Activated CD8-positive, alpha-beta memory T cell treated with anti-CD3 and anti-CD28 coated beads, Interleukin-2, amount 50 U/mL, for 24 hours (primary cell): ENCODE data around the gene TBX6.
"Not testable (repeated sequence)": the region's sequence is repeated elsewhere in the genome, so short reads cannot be mapped to it uniquely, and the experiment has no call there.

Source experiments
- DNase-seq: peaks from one replicate; pipeline ENCODE4 v3.0.0-alpha.2; 2020; ENCODE audit errors: extremely low read depth

Gene TBX6

GRCh38 chr16:30091474-30092372, at the start of gene TBX6:
TBX6 (minus strand) TSS chr16:30091924; CDS start chr16:30091193, 731 bp downstream.
- DNase-seq = peak; percentile 76

DNA sequence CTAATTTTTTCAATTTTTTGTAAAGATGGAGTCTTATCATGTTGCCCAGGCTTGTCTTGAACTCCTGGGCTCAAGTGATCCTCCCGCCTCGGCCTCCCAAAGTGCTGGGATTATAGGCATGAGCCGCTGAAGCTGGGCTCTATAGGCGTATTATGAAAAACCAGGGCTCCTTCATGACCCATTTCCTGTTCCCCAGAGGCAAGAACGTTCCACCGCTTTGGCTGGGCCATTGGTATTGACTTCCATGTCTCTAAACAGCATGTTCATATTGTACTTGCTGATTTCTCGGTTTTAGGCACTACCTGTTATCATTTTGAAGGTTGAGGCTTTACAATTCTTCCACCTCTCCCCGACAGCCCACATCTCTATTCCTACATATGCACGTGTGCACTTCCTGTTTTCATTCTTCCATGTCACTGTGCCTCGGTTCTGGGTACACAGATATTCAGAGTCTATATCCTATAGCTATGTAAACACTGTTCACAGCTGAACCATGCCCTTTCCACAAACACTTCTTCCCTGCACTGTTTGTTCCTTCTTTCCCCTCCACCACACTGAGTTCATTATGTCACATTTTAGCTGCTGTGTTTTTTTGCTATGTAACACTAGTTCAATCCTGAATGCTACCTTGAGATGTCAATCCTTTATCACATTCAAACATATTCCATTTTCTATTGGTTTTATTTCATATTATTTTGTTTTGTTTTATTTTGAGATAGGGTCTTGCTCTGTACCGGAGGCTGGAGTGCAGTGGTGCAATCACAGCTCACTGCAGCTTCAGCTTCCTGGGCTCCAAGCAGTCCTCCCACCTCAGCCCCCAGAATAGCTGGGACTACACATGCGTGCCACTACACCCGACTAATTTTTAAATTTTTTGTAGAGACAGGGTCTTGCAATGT, 48.1 kb upstream of the TBX6 start:
- DNase-seq = no peak

DNA sequence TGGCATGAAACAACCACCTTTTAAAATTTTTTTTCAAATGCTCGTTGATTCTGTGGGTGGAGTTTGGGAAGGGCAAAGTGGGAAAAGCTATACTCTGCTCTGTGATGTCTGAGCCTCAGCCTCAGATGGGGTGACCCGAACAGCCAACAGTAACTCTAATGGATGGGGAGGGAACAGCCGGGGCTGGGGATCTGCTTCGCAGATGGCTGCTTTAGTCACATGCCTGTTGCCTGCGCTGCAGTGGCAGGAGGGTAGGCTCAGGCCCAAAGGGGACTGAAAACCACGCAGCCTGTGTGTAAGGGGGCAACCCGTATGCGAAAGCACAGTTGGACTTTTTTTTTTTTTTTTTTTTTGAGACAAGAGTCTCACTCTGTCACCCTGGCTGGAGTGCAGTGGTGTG, 46.2 kb upstream of the TBX6 start:
- DNase-seq = no peak

DNA sequence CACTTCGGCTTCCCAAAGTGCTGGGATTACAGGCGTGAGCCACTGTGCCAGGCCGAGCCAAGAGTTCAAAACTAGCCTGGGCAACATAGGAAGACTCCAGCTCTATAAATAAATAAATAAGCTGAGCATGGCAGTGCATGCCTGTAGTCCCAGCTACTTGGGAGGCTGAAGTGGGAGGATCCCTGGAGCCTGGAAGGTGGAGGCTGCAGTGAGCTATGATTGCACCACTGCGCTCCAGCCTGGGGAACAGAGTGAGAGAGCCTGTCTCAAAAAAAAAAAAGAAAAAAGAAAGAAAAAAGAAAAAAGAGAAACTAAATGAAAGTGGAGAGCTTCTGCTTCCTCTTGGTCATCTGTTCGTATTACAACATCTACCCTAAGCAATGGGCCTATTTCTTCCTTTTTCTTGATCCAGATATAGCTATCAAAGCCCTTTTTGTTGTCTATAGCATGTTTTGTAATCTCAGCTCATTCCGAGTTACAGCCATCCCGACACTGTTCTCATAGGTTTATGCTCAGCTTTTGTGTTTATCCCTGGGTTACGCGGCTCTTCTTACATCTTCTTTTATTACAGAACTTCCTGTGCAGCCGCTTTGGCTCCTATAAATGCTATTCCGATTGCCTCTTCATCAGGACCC, 45.4 kb upstream of the TBX6 start:
- no peak for DNase-seq

DNA sequence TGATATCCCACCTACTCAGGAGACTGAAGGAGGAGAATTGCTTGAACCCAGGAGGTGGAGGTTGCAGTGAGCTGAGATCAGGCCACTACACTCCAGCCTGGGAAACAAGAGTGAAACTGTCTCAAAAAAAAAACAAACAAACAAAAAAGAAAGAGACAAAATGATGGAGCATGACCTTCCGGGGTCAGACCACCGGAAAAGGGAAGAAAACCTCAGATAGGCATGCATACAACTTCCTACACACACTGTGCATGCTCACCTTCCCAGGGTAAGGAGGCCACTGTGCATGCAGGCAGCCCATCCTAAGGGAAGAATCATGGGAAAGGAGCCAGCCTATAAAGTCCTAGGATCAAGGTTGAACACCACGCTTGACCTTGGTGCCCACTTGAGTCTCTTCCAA, 40.9 kb upstream of the TBX6 start:
- no peak for DNase-seq

DNA sequence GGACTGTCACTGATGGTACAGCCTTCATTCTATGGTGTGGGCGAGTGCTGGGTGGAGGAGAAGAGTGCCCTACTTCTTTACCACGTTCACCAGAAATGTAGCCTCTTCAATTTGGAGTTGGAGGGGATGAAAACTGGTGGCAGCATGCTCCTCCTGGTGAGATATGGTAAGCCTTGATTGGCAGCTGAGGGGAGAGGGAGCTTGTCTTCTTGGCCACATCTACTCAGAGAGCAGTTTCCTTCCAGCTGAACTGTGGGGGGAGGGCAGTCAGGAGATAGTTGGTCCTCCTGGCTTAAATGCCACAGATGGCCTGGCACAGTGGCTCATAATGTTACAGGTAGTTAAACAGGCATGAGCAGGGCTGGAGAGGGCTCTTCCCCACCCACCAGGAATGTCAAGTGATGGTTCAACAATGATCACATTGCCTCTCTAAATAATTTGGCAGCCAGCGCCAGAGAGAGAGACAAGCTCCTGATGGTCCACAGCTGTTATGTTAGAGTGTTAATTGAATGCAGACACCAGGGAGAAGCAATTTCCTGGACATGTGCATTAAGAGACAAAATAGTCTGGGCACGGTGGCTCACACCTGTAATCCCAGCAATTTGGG, 40.2 kb upstream of the TBX6 start:
- DNase-seq = no peak

- no peak for DNase-seq
Measured at GRCh38 chr16:30127993-30128392, 36.3 kb upstream of the TBX6 start.

DNA sequence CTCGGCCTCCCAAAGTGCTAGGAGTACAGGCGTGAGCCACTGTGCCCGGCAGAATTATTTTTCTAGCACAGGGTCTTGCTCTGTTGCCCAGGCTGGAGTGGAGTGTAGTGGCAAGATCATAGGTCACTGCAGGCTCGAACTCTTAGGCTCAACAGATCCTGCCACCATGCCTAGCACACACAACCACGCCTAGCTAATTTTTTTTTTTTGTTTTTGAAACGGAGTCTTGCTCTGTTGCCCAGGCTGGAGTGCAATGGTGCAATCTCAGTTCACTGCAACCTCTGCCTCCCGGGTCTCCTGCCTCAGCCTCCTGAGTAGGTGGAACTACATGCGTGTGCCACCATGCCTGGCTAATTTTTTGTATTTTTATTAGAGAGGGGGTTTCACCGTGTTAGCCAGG, 34.0 kb upstream of the TBX6 start:
- DNase-seq = not testable (repeated sequence)

DNA sequence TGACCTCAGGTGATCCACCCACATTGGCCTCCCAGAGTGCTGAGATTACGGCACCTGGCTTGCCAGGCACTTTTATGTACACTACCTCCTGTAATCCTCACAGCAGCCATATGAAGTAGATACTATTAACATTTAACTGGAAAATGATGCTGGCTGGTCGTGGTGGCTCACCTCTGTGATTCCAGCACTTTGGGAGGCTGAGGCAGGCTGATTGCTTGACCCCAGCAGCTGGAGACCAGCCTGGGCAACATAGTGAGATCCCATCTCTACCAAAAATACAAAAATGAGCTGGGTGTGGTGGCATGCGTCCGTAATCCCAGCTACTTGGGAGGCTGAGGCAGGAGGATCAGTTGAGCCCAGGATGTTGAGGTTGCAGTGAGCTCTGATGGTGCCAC, 33.3 kb upstream of the TBX6 start:
- no peak for DNase-seq

DNA sequence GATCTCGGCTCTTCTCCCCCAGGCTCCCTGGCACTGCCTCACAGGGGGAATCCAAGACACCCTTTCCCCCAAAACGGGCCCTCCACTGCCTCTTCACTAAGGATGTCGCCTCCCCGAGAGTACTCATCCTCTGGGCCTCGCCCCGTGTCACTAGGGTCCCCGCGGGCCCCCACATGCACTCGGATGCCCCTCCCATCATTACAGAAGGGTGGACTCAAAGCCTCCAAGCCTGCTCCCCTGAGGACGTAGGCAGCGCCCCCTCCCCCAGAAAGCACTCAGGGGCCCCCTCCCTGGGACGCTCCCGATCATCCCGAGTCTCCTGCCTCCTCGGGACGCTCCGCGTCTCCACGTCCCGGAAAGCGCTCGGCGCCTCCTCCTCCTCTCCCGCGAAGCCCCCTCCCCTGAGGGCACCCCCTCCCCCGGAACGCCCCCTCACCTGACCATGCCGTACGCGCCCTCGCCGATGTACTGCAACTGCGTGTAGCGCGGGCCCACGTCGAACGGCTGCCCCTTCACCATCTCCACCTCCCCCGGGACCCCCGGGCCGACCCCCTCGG, 31.0 kb upstream of the TBX6 start:
- no peak for DNase-seq

DNA sequence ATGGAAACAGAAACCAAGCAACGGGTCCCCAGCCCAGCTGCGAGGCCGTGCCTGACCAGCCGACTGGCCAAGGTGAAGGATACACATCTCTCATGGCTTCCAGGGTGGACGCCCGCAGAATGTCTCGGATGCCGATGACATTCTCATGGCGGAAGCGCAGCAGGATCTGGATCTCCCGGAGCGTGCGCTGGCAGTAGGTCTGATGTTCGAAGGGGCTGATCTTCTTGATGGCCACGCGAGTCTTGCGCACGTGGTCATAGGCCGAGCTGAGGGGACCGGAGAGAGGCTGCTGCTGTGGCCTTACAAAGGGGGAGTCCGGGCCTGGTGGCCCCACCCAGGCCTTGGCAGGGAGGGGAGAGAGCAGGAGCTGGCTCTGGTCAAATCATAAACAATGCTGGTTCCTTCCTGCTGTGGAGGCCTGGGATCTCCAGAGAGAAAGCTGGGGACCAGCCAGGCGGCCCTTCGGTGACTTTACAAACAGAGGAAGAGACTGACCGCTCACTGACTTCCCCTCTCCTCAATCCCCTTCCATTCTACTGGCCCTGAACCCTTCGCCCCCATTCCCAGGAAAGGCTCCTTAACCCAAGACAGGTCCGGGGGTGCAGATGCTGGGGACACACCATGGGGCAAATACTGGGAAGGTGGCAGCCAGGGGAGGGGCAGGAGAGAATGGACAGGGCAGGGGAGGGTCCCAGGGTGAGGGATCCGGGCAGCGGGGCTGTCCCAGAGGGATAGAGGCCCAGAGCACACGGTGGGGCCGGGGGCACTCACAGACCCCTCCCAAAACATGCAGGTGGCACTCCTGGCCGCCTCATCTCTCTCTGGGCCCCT, 30.2 kb upstream of the TBX6 start:
- no peak for DNase-seq

DNA sequence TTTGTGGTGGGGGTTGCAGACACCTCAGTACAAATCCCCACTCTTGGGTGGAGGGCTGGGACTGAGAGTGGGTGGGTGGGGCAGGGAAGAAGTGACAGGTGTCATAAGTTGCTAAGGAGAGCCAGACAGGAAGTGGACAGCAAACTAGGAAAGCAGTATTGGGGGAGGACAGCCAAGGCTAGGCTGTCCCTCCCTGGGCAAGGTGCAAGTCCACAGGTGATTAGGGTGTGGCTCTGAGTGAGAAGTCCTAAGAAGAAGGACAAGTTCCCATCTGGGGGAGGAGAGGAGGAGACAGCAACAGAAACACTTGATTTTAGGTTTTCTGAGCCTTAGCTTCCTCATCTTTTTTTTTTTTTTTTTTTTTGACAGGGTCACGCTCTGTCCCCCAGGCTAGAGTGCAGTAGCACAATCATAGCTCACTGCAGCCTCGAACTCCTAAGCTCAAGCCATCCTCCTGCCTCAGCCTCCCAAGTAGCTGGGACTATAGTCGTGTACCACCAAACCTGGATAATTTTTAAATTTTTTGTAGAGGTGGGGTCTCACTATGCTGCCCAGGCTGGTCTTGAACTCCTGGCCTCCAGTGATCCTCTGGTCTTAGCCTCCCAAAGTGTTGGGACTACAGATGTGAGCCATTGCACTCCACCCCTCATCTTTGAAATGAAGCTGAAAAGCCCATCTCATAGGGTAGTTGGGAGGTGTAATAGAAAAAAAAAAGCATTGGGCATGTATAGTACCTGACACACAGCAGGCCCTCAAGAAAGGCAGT, 28.8 kb upstream of the TBX6 start:
- DNase-seq = no peak

GRCh38 chr16:30119428-30119827, 27.7 kb upstream of the TBX6 start:
- no peak for DNase-seq

DNA sequence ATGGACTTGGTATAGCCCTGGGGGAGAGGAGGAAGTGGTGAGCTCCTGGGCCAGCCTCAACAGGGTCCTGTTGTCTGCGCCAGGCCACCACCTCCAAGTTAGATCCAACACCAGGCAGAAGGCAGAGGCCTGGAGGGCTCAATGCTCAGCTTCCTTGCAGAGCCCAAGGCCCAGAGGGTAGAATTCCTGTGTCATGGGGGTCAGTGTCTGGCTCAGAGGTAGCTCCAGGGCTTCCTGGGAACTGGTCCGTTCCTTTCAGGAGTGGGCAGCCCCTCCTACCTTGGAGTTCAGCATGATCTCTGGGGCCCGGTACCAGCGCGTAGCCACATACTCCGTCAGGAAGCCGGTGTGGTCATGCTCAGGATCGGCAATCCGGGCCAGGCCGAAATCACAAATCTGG, 26.0 kb upstream of the TBX6 start:
- no peak for DNase-seq

DNA sequence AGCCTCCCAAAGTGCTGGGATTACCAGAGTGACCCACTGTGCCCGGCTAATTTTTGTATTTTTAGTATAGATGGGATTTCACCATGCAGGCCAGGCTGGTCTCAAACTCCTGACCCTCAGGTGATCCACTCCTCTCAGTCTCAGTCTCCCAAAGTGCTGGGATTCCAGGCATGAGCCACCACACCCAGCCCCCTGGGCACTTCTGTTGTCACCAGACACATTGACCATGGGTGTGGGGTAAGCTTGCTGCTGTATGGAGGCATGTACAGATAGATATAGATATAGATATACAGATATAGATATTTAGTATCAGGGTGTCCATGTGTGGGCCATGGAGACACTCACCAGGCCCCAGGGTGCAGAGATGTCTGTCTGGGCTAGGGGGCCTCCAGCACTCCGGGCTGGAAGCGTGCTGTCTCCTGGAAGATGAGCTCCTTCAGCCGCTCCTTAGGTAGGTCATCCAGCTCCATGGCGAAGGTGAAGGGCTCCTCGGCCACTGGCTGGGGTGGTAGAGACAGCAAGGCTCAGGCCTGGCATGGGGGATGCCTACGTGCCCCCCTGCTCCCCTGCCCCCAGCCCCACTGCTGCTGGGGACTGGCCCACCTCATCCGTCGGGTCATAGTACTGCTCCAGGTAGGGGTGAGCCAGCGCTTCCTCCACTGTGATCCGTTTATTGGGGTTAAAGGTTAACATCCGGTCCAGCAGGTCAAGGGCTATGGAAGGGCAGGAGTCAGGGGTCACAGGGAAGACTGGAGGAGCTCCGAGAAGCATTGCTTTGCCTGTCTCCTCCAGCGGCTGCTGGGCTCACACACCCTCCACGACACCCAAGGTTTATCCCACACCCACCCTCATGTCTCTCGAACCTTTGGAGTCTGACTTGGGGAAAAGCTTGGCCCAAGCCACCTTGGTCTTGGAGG, 24.8 kb upstream of the TBX6 start:
- DNase-seq = no peak

DNA sequence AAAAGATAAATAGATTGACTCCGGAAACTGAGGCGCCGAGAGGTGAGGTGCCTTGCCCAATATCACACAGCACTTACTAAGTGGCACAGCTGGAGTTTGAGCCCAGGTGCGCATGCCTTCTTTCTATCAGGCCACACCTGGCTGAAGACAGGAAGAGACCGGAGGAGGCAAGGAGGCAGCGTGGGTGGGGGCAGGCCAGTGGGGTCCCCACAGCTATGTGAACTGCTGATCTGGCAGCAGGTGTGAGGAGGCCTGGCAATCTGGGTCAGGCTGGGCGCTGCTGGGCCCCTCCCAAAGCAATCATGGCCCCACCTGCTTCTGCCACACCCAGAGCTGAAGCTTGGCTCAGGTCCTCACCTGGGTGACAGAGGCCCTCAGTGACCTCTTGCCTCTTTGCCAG, 23.5 kb upstream of the TBX6 start:
- DNase-seq = no peak

- not testable (repeated sequence) for DNase-seq
Measured at GRCh38 chr16:30114833-30115232, 23.1 kb upstream of the TBX6 start.

DNA sequence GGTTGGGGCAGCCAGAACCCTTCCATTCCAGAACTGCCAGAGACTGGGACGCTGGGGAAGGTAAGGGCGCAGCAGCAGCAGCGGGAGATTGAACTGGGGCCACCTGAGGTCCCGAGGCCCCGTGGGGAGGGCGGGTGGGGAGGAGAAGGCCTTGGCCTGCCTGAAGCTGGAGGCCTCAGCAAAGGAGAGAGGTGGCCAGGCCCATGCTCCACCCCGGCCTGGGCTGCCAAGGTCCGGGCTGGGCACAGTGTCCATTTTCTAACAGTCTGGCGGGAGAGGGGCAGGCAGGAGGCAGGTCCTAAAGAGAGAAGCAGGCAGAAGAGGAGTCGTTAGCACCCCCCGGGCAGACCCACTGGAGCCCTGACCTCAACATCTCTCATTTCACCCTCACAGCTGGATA, 22.7 kb upstream of the TBX6 start:
- DNase-seq = no peak
